WTC11 (cell line): ENCODE measurements around the gene CAD.

Source experiments
- ESRRA ChIP-seq: sonication (generic); formaldehyde crosslinking; IDR thresholded peaks from 2 replicates; pipeline ENCODE4 v1.8.1; 2022; ENCODE audit warnings: mild to moderate bottlenecking, missing genetic modification reagents, borderline replicate concordance
- ETV6 ChIP-seq: sonication (generic); formaldehyde crosslinking; IDR thresholded peaks from 2 replicates; pipeline ENCODE4 v1.8.1; 2022; ENCODE audit warnings: mild to moderate bottlenecking, missing genetic modification reagents
- HMGA2 ChIP-seq: fragments of 250-450 bp; sonication (Bioruptor Pico); IDR thresholded peaks from 2 replicates; pipeline ENCODE4 v1.4.0; 2021; ENCODE audit warnings: mild to moderate bottlenecking, moderate library complexity
- JUN ChIP-seq: sonication (generic); formaldehyde crosslinking; IDR thresholded peaks from 2 replicates; pipeline ENCODE4 v1.8.0; 2023; ENCODE audit warnings: mild to moderate bottlenecking, missing genetic modification reagents
- MYBL2 ChIP-seq: sonication (generic); formaldehyde crosslinking; IDR thresholded peaks from 2 replicates; pipeline ENCODE4 v1.8.1; 2023; ENCODE audit warnings: mild to moderate bottlenecking, moderate library complexity, missing genetic modification reagents
- TCF7 ChIP-seq: sonication (generic); formaldehyde crosslinking; IDR thresholded peaks from 2 replicates; pipeline ENCODE4 v1.8.0; 2022; ENCODE audit warnings: mild to moderate bottlenecking, low read depth, missing genetic modification reagents, moderate library complexity
- TP53 ChIP-seq: sonication (generic); formaldehyde crosslinking; IDR thresholded peaks from 2 replicates; pipeline ENCODE4 v1.8.1; 2023; ENCODE audit warnings: mild to moderate bottlenecking, missing genetic modification reagents
- ZNF121 ChIP-seq: sonication (generic); formaldehyde crosslinking; IDR thresholded peaks from 2 replicates; pipeline ENCODE4 v1.8.0; 2023; ENCODE audit warnings: missing genetic modification reagents
- TF ChIP-seq, protein P1 (sequence below): fragments of 200-600 bp; IDR thresholded peaks from 2 replicates; pipeline ENCODE4 v1.8.0; 2022; ENCODE audit warnings: antibody characterized with exemption
- TF ChIP-seq, protein P2 (sequence below): sonication (generic); formaldehyde crosslinking; conservative IDR thresholded peaks from 2 replicates; pipeline ENCODE4 v1.8.1; 2023; ENCODE audit warnings: mild to moderate bottlenecking, low read depth, missing genetic modification reagents, moderate library complexity

- TF ChIP-seq, protein P1, sequence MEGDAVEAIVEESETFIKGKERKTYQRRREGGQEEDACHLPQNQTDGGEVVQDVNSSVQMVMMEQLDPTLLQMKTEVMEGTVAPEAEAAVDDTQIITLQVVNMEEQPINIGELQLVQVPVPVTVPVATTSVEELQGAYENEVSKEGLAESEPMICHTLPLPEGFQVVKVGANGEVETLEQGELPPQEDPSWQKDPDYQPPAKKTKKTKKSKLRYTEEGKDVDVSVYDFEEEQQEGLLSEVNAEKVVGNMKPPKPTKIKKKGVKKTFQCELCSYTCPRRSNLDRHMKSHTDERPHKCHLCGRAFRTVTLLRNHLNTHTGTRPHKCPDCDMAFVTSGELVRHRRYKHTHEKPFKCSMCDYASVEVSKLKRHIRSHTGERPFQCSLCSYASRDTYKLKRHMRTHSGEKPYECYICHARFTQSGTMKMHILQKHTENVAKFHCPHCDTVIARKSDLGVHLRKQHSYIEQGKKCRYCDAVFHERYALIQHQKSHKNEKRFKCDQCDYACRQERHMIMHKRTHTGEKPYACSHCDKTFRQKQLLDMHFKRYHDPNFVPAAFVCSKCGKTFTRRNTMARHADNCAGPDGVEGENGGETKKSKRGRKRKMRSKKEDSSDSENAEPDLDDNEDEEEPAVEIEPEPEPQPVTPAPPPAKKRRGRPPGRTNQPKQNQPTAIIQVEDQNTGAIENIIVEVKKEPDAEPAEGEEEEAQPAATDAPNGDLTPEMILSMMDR, result no peak
- TF ChIP-seq ETV6 (no peak), ESRRA (no peak), HMGA2 (CRISPR knock-in tag) (no peak), JUN (CRISPR knock-in tag) (no peak), TP53 (no peak), ZNF121 (CRISPR knock-in tag) (no peak; the same call in 1 of the 2 replicates), MYBL2 (CRISPR knock-in tag) (no peak), TCF7 (no peak)
- TF ChIP-seq, protein P2, sequence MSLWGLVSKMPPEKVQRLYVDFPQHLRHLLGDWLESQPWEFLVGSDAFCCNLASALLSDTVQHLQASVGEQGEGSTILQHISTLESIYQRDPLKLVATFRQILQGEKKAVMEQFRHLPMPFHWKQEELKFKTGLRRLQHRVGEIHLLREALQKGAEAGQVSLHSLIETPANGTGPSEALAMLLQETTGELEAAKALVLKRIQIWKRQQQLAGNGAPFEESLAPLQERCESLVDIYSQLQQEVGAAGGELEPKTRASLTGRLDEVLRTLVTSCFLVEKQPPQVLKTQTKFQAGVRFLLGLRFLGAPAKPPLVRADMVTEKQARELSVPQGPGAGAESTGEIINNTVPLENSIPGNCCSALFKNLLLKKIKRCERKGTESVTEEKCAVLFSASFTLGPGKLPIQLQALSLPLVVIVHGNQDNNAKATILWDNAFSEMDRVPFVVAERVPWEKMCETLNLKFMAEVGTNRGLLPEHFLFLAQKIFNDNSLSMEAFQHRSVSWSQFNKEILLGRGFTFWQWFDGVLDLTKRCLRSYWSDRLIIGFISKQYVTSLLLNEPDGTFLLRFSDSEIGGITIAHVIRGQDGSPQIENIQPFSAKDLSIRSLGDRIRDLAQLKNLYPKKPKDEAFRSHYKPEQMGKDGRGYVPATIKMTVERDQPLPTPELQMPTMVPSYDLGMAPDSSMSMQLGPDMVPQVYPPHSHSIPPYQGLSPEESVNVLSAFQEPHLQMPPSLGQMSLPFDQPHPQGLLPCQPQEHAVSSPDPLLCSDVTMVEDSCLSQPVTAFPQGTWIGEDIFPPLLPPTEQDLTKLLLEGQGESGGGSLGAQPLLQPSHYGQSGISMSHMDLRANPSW (CRISPR knock-in tag), result no peak
Observed at GRCh38 chr2:27249159-27249890, 32.2 kb downstream of the CAD start.
